HG03039 (cell line): ENCODE results near the gene EOLA1.
"Not testable (repeated sequence)": the region's sequence is repeated elsewhere in the genome, so short reads cannot be mapped to it uniquely, and the experiment has no call there.

ENCODE experiments used
- ATAC-seq: cut with Tn5 transposase; IDR thresholded peaks from one replicate; pipeline ENCODE4 v1.9.1; 2021; ENCODE audit warnings: mild to moderate bottlenecking, moderate library complexity; ENCODE audit not compliant: unreplicated experiment

The EOLA1 gene

GRCh38 chrX:149513825-149514428, 26.9 kb upstream of the EOLA1 start:
- no peak for ATAC-seq

GRCh38 chrX:149515954-149516602, 24.7 kb upstream of the EOLA1 start:
- no peak for ATAC-seq

- ATAC-seq = no peak
Measured at GRCh38 chrX:149516604-149517003, 24.2 kb upstream of the EOLA1 start.

- ATAC-seq = no peak
Measured at GRCh38 chrX:149517308-149517707, 23.5 kb upstream of the EOLA1 start.

- ATAC-seq = no peak
Measured at GRCh38 chrX:149518236-149518635, 22.6 kb upstream of the EOLA1 start.

GRCh38 chrX:149520636-149521277, 20.1 kb upstream of the EOLA1 start:
- not testable (repeated sequence) for ATAC-seq

GRCh38 chrX:149521438-149521837, 19.4 kb upstream of the EOLA1 start:
- ATAC-seq = no peak

GRCh38 chrX:149522916-149523315, 17.9 kb upstream of the EOLA1 start:
- ATAC-seq = no peak

- peak; percentile 91 for ATAC-seq
Measured at GRCh38 chrX:149525389-149525788, 15.4 kb upstream of the EOLA1 start.

- ATAC-seq = peak; percentile 36
Measured at GRCh38 chrX:149525903-149526302, 14.9 kb upstream of the EOLA1 start.

GRCh38 chrX:149526318-149527033, 14.3 kb upstream of the EOLA1 start:
- ATAC-seq = not testable (repeated sequence)

- no peak for ATAC-seq
Measured at GRCh38 chrX:149527705-149528104, 13.1 kb upstream of the EOLA1 start.

- ATAC-seq = no peak
Measured at GRCh38 chrX:149528381-149528780, 12.4 kb upstream of the EOLA1 start.

- no peak for ATAC-seq
Measured at GRCh38 chrX:149531599-149531998, 9.2 kb upstream of the EOLA1 start.

- not testable (repeated sequence) for ATAC-seq
Measured at GRCh38 chrX:149532868-149533267, 7.9 kb upstream of the EOLA1 start.

- not testable (repeated sequence) for ATAC-seq
Measured at GRCh38 chrX:149533999-149534398, 6.8 kb upstream of the EOLA1 start.

GRCh38 chrX:149534926-149535602, 5.7 kb upstream of the EOLA1 start:
- not testable (repeated sequence) for ATAC-seq

GRCh38 chrX:149537474-149537873, 3.3 kb upstream of the EOLA1 start:
- not testable (repeated sequence) for ATAC-seq

GRCh38 chrX:149539283-149540130, 1.3 kb upstream of the EOLA1 start:
- ATAC-seq = peak; percentile 30

- peak; percentile 22 for ATAC-seq
Measured at GRCh38 chrX:149540131-149540620, 636 bp upstream of the EOLA1 start.
